Endothelial cell of umbilical vein (primary cell): Measurements from ENCODE around the gene WDR38. TPM values are rescaled to one million over a fixed set of nuclear protein-coding genes. Genes with fewer than 3 reads are reported as not detected.

Experiments used
- BruUV-seq: library from RNA; stranded (reverse); fragments of 400-500 nt; replicated peaks from 2 replicates; lab custom pipeline; 2021; lab: Mats Ljungman, UMichigan
- CTCF ChIA-PET: fragments of 300-600, 350-600 bp; sonication (Branson Sonifier 250); formaldehyde crosslinking; loops from one replicate; lab custom pipeline; 2021; ENCODE audit warnings: antibody characterized with exemption, inconsistent platforms; lab: Charles Lee
- POLR2A ChIA-PET: fragments of 300-600, 350-600 bp; sonication (Branson Sonifier 250); formaldehyde crosslinking; loops from one replicate; lab custom pipeline; 2021; ENCODE audit warnings: antibody characterized with exemption, inconsistent platforms; lab: Charles Lee
- DNase-seq: peaks from one replicate; pipeline ENCODE4 v3.0.0-alpha.2; 2011; ENCODE audit warnings: low read depth, low spot score
- FAIRE-seq: peaks from 2 replicates; lab custom pipeline; 2011; peaks lifted over from hg19 to GRCh38; lab: Jason Lieb, UNC
- H2AFZ ChIP-seq: 2 replicates; pipeline ENCODE4 v1.6.0; 2012; ENCODE audit warnings: low read depth, low read length, control low read depth, inconsistent platforms
- H3K27ac ChIP-seq: 2 replicates; pipeline ENCODE4 v1.5.1; 2011; ENCODE audit warnings: low read depth, mild to moderate bottlenecking, control low read depth, low read length, moderate library complexity; ENCODE audit not compliant: insufficient read depth
- H3K27me3 ChIP-seq, 2 experiments: 2 replicates each; pipeline versions ENCODE4 v1.6.0 to v1.6.1; 2011; ENCODE audit warnings: low read length in 2 of 2, mixed read lengths in 1 of 2; ENCODE audit not compliant: control insufficient read depth in 2 of 2, insufficient read depth in 2 of 2
- H3K36me3 ChIP-seq, 2 experiments: 2 replicates in 1 of 2; 3 replicates in 1 of 2; pipeline ENCODE4 v1.5.1; 2011; ENCODE audit warnings: low read length in 2 of 2, mild to moderate bottlenecking in 1 of 2, moderate library complexity in 1 of 2; ENCODE audit not compliant: control insufficient read depth in 2 of 2, insufficient read depth in 2 of 2; ENCODE audit errors: extremely low read depth in 1 of 2
- H3K4me1 ChIP-seq: 3 replicates; pipeline ENCODE4 v1.5.1; 2011; ENCODE audit warnings: mild to moderate bottlenecking, low read length; ENCODE audit not compliant: control insufficient read depth, insufficient read depth; ENCODE audit errors: extremely low read depth
- H3K4me2 ChIP-seq: 2 replicates; pipeline ENCODE4 v1.6.1; 2011; ENCODE audit warnings: low read length, control low read depth, mixed read lengths; ENCODE audit not compliant: insufficient read depth
- H3K4me3 ChIP-seq, 3 experiments: fragments of 200-600 bp in 1 of 3; sonication (generic), shearing (Covaris generic) in 1 of 3; replicated peaks in 1 of 3; 2 replicates each; pipeline ENCODE4 v1.5.1; 2011 to 2016; ENCODE audit warnings: control low read depth in 3 of 3, low read length in 3 of 3, mild to moderate bottlenecking in 2 of 3, inconsistent platforms in 1 of 3, low read depth in 1 of 3, moderate library complexity in 1 of 3; ENCODE audit not compliant: insufficient read depth in 1 of 3
- H3K79me2 ChIP-seq: 2 replicates; pipeline ENCODE4 v1.6.0; 2012; ENCODE audit warnings: low read length, inconsistent platforms; ENCODE audit not compliant: control insufficient read depth, insufficient read depth
- H3K9ac ChIP-seq: replicated peaks from 2 replicates; pipeline ENCODE3; 2011; ENCODE audit warnings: low read length, control low read depth; ENCODE audit not compliant: insufficient read depth; ENCODE audit errors: extremely low read depth
- H3K9me1 ChIP-seq: replicated peaks from 3 replicates; pipeline ENCODE4 v1.6.0; 2011; ENCODE audit warnings: mild to moderate bottlenecking, low read length; ENCODE audit not compliant: control insufficient read depth, insufficient read depth; ENCODE audit errors: extremely low read depth
- H3K9me3 ChIP-seq: replicated peaks from 2 replicates; pipeline ENCODE4 v1.5.1; 2012; ENCODE audit warnings: low read length, inconsistent platforms; ENCODE audit not compliant: control insufficient read depth, insufficient read depth
- H4K20me1 ChIP-seq: replicated peaks from 2 replicates; pipeline ENCODE3; 2011; ENCODE audit warnings: mild to moderate bottlenecking, low read length; ENCODE audit not compliant: control insufficient read depth, insufficient read depth; ENCODE audit errors: extremely low read depth
- EZH2 ChIP-seq: IDR thresholded peaks from 2 replicates; pipeline ENCODE4 v1.6.1; 2012; ENCODE audit warnings: borderline replicate concordance, low read depth, mild to moderate bottlenecking, moderate library complexity, low read length, inconsistent platforms; ENCODE audit not compliant: severe bottlenecking
- FOS ChIP-seq: IDR thresholded peaks from 2 replicates; pipeline ENCODE4 v1.6.1; 2011; ENCODE audit warnings: mild to moderate bottlenecking, low read length, moderate library complexity, borderline replicate concordance; ENCODE audit not compliant: insufficient read depth
- GATA2 ChIP-seq: IDR thresholded peaks from 2 replicates; pipeline ENCODE4 v1.7.0; 2011; ENCODE audit warnings: low read depth, mild to moderate bottlenecking, moderate library complexity, mixed read lengths, low read length; ENCODE audit not compliant: insufficient read length, insufficient read depth
- JUN ChIP-seq: IDR thresholded peaks from 2 replicates; pipeline ENCODE4 v1.6.1; 2011; ENCODE audit warnings: borderline replicate concordance, low read depth; ENCODE audit not compliant: insufficient read length, insufficient read depth
- MYC ChIP-seq: IDR thresholded peaks from one replicate; pipeline ENCODE4 v1.6.1; 2011; ENCODE audit warnings: mild to moderate bottlenecking, low read depth, low read length
- POLR2A ChIP-seq: IDR thresholded peaks from 2 replicates; pipeline ENCODE4 v1.6.1; 2012; ENCODE audit warnings: low read depth, mild to moderate bottlenecking, control low read depth, low read length
- POLR2AphosphoS5 ChIP-seq: IDR thresholded peaks from 2 replicates; pipeline ENCODE4 v1.6.1; 2012; ENCODE audit warnings: low read depth, mild to moderate bottlenecking, control low read depth, low read length, moderate library complexity; ENCODE audit not compliant: insufficient read depth
- dilution Hi-C: fragments of 300-500 bp; cut with MboI; formaldehyde crosslinking; loops from one replicate; pipeline ENCODE4 v1.15.0; 2019; ENCODE audit warnings: low sequenced_read_pairs; ENCODE audit not compliant: extremely low pct_ligation_motif_present
- intact Hi-C: fragments of 100-400 bp; cut with micrococcal nuclease; formaldehyde crosslinking; loops from one replicate; pipeline ENCODE4 v1.10.0; 2022
- polyA plus RNA-seq, 4 experiments: library from polyadenylated mRNA; depleted of rRNA in 3 of 4; stranded (reverse) in 3 of 4; unstranded in 1 of 4; fragments of >200 nt; gene quantifications; 2 replicates each; pipeline versions ENCODE4 v1.2.1 to v1.2.3, GENCODE V29; 2011 to 2012; ENCODE audit warnings: missing spikeins in 1 of 4
- total RNA-seq: library from RNA; stranded (reverse); gene quantifications from 2 replicates; pipeline ENCODE4 v1.2.3, GENCODE V29; 2021
- TF ChIP-seq, protein P1 (sequence below), 2 donors: IDR thresholded peaks; 1 replicate in 1 of 2; 2 replicates in 1 of 2; pipeline ENCODE4 v1.5.1; 2011; ENCODE audit warnings: low read length in 2 of 2, mild to moderate bottlenecking in 2 of 2, moderate library complexity in 2 of 2, control low read depth in 1 of 2, inconsistent platforms in 1 of 2, low read depth in 1 of 2; ENCODE audit not compliant: insufficient read depth in 1 of 2; ENCODE audit errors: extremely low read depth in 1 of 2
- TF ChIP-seq, protein P2 (sequence below): IDR thresholded peaks from 2 replicates; pipeline ENCODE4 v1.6.1; 2011; ENCODE audit not compliant: insufficient read depth, insufficient read length

Gene WDR38
- total and polyA plus RNA-seq, 2 donors (not counting 3 experiments of a cell fraction or from before 2014, with no cell fraction given): not detected

DNA sequence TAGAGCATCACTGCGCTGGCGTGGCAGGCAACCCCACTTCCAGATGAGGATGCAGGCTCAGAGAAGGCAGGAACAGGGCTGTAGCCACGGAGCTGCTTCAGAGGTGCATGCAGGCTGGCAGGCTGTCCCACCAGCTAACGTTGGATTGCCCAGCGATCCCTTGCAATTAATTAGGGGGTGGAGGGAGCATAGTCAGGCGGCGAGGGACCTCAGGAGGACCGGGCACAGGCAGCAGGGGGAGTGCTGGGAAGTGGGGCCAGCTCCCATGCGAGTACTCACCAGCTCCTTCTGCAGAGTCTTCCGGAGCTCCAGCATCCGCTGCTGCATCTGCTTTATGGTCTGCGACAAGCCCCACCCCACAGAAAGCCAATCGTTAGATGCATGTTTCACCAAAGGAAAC is 29.0 kb downstream of the WDR38 start:
- DNase-seq (no peak), FAIRE-seq (no peak)
- dilution Hi-C loops (no loop called here), intact Hi-C loops (no loop called here)
- TF ChIP-seq, protein P1, sequence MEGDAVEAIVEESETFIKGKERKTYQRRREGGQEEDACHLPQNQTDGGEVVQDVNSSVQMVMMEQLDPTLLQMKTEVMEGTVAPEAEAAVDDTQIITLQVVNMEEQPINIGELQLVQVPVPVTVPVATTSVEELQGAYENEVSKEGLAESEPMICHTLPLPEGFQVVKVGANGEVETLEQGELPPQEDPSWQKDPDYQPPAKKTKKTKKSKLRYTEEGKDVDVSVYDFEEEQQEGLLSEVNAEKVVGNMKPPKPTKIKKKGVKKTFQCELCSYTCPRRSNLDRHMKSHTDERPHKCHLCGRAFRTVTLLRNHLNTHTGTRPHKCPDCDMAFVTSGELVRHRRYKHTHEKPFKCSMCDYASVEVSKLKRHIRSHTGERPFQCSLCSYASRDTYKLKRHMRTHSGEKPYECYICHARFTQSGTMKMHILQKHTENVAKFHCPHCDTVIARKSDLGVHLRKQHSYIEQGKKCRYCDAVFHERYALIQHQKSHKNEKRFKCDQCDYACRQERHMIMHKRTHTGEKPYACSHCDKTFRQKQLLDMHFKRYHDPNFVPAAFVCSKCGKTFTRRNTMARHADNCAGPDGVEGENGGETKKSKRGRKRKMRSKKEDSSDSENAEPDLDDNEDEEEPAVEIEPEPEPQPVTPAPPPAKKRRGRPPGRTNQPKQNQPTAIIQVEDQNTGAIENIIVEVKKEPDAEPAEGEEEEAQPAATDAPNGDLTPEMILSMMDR (IDR thresholded peaks at IDR 0.05; ENCODE audit: extremely low read depth in 1 of 2, insufficient read depth in 1 of 2, low read depth in 1 of 2, low read length in 2 of 2): no peak
- TF ChIP-seq GATA2: no peak
- TF ChIP-seq POLR2A: no peak
- TF ChIP-seq, protein P2, sequence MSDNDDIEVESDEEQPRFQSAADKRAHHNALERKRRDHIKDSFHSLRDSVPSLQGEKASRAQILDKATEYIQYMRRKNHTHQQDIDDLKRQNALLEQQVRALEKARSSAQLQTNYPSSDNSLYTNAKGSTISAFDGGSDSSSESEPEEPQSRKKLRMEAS: no peak
- no peak for TF ChIP-seq POLR2AphosphoS5
- no peak for TF ChIP-seq FOS
- TF ChIP-seq JUN: no peak
- TF ChIP-seq EZH2: no peak
- TF ChIP-seq MYC: no peak
- H3K36me3 ChIP-seq: peaks cover 14 to 34% of the 10 kb centered on the region in 2 experiments
- ChIA-PET POLR2A (no interaction called here), CTCF (interaction anchor here (1.3 kb wide), 1 partner anchor 12 kb away, joined by 6 read pairs; no protein-coding TSS in a partner anchor)
- no peak overlapping the region for H3K4me3 ChIP-seq
- no peak overlapping the region for H3K9ac ChIP-seq
- H3K4me1 ChIP-seq: no peaks in the 10 kb centered on the region
- H3K79me2 ChIP-seq: no peaks in the 10 kb centered on the region
- no peak overlapping the region for H2AFZ ChIP-seq
- no peaks in the 10 kb centered on the region for H3K9me1 ChIP-seq
- no peak overlapping the region for H3K4me2 ChIP-seq
- H3K9me3 ChIP-seq: no peaks in the 10 kb centered on the region
- no TSS peak for BruUV-seq
- H3K27ac ChIP-seq: no peak overlapping the region
- no peaks in the 10 kb centered on the region for H3K27me3 ChIP-seq
- no peaks in the 10 kb centered on the region for H4K20me1 ChIP-seq
